Measurements from ENCODE around the gene EPN2. TPM values are rescaled to one million over a fixed set of nuclear protein-coding genes. Genes with fewer than 3 reads are reported as not detected.
"Not testable (repeated sequence)": the region's sequence is repeated elsewhere in the genome, so short reads cannot be mapped to it uniquely, and the experiment has no call there.

The EPN2 gene
- total RNA-seq, 3 donors from 2014 or later (not counting 1 experiment from before 2014, with no cell fraction given) = 2.0 to 13.8 (median 4.9) TPM

DNA sequence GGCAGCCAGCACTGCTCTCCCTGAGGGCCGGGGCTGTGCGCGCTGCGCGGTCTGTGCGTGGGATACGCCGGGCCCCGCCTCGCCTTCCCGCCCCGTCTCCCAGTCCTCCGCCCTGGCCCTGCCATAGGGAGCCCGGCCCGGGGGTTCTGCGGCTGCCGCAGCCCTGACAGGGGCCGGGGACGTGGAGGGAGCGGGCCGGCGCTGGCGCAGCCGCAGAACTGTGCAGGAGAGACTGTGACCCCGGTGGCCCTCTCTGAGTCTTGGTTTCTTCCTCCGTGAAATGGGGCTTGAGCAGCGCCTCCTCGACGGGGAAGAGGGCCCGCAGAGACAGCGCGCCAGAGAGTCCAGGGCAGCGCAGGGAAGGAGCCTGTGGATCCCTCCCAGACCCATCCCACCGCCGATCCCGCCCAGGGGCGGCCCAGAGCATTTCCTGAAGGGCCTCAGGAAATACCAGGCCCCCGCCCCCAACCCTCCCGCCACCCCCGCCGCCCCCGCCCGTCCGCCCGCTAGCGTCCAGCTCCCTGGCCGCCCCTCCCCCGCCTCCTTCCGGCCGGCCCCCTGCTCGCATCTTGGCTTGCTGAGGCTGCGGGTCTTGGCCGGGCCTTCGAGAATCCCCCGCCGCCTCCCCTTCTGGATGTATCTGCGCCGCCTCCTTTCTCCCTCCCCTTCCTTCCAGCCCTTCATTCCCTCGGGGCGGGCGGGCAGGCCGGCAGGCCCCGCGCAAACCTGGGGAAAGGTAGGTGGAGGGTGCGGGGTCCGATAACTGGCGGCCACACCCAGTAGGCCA is 21.9 kb upstream of the EPN2 start:
- H3K27ac Mint-ChIP-seq; H3K4me3 ChIP-seq (ENCODE audit: low read length); H3K4me1 Mint-ChIP-seq; H3K27ac ChIP-seq (ENCODE audit: low read length); H3K4me3 Mint-ChIP-seq; H3K27me3 ChIP-seq (ENCODE audit: control insufficient read depth, insufficient read depth, low read length); H3K9me3 Mint-ChIP-seq; intact Hi-C loops (cut with micrococcal nuclease); H3K4me1 ChIP-seq (ENCODE audit: control insufficient read depth, insufficient read depth, low read length); H3K27me3 Mint-ChIP-seq (ENCODE audit: low read depth in 2 of 2); H3K9me3 ChIP-seq (ENCODE audit: control insufficient read depth, insufficient read depth, low read length); DNase-seq; H3K36me3 ChIP-seq (ENCODE audit: control insufficient read depth, insufficient read depth, low read length); H3K36me3 Mint-ChIP-seq: not testable (repeated sequence)
- WGBS (ENCODE audit: insufficient coverage) = no CpG with 5 or more reads among the region's 67 CpGs
- ATAC-seq = peak; percentile 32 to 64 (median 49)

DNA sequence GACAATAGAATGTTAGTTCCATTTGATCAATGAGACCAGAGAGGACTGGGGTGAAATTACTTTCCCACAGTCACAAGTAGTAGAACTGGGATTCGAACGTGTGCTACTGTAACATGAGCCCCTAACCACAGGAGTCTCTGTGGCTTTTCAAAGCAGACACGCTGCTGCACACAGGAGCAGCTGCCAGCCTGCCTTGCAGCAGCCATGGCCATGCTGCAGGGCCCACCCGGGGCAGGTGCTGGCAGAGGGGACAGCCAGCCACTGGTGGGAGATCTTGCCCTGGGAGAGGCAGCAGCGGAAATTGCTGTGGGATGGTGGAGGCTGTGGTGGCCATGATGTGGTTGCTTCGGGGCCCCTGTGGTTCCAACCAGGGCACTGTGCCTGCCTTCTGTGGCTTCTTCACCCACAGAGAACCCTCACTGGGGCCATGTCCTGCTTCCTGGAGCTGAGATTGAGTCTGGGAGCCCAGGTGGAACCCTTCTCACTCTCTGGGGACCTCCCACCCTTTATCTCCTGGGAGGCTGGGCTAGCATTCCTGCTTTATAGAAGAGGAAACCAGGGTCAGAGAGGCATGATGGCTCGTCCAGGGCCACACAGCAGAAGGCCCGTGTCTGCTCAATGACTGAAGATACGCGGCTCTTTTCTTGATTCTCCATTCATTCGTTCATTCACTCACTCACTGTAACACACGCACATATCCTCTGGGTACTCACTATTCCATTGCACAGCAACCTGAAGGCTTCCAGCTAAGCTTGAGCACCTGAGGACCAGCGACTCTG is 20.8 kb upstream of the EPN2 start:
- H3K4me1 Mint-ChIP-seq; H3K27me3 Mint-ChIP-seq (ENCODE audit: low read depth in 2 of 2); H3K9me3 Mint-ChIP-seq; H3K27ac ChIP-seq (ENCODE audit: low read length); H3K36me3 Mint-ChIP-seq; H3K27ac Mint-ChIP-seq; H3K4me1 ChIP-seq (ENCODE audit: control insufficient read depth, insufficient read depth, low read length); H3K27me3 ChIP-seq (ENCODE audit: control insufficient read depth, insufficient read depth, low read length); H3K4me3 Mint-ChIP-seq; intact Hi-C loops (cut with micrococcal nuclease); H3K36me3 ChIP-seq (ENCODE audit: control insufficient read depth, insufficient read depth, low read length); H3K9me3 ChIP-seq (ENCODE audit: control insufficient read depth, insufficient read depth, low read length); DNase-seq; H3K4me3 ChIP-seq (ENCODE audit: low read length): not testable (repeated sequence)
- peak in 2 of 3 donors; percentile 49 to 70 for ATAC-seq
- WGBS (ENCODE audit: insufficient coverage) = no CpG with 5 or more reads among the region's 13 CpGs

DNA sequence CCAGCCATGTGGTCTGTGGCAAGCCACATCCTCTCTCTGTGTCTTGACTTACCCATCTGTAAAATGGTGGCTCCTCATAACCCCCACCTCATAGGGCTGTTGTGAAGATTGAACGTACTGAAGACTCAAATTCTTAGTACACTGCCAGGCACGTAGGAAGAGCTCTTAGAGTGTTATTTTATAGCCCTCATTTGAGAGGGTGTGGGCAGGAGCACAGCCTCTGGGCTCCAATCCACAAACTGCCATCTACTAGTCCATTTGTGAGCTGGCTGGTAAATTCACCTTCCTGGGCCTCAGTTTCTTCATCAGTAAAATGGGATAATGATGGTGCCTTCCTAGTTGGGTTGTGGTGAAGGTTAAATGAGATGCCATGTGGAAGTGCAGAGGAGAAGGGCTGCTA is 18.3 kb upstream of the EPN2 start:
- H3K4me1 ChIP-seq (ENCODE audit: control insufficient read depth, insufficient read depth, low read length); H3K27me3 Mint-ChIP-seq (ENCODE audit: low read depth in 2 of 2); ATAC-seq; H3K4me3 Mint-ChIP-seq; H3K36me3 Mint-ChIP-seq; DNase-seq; H3K27me3 ChIP-seq (ENCODE audit: control insufficient read depth, insufficient read depth, low read length); H3K27ac Mint-ChIP-seq; H3K9me3 Mint-ChIP-seq; H3K4me1 Mint-ChIP-seq; H3K27ac ChIP-seq (ENCODE audit: low read length); H3K4me3 ChIP-seq (ENCODE audit: low read length); H3K9me3 ChIP-seq (ENCODE audit: control insufficient read depth, insufficient read depth, low read length); intact Hi-C loops (cut with micrococcal nuclease); H3K36me3 ChIP-seq (ENCODE audit: control insufficient read depth, insufficient read depth, low read length): not testable (repeated sequence)
- no CpG with 5 or more reads among the region's 2 CpGs for WGBS (ENCODE audit: insufficient coverage)

DNA sequence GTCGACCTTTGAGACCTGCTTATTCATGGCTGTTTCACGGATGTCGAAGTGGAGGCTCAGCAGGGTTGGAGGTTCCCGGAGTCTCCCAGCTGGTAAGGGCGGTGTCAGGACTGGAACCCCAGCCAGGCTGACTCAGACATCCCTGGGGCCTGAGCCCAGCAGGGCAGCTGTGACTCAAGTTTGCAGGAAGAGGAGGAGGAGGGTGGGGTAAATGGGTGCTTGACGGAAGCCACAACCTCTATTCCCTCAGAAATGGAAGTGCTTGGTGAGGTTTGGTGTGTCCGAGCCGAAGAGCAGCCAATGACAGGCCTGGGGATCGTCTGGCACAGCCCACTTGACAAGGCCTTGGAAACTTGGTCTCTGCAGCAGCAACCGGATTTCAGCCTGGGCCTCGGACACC is 17.8 kb upstream of the EPN2 start:
- H3K27me3 ChIP-seq (ENCODE audit: control insufficient read depth, insufficient read depth, low read length); H3K4me3 ChIP-seq (ENCODE audit: low read length); DNase-seq; H3K36me3 Mint-ChIP-seq; intact Hi-C loops (cut with micrococcal nuclease); H3K27ac Mint-ChIP-seq; H3K27me3 Mint-ChIP-seq (ENCODE audit: low read depth in 2 of 2); H3K4me3 Mint-ChIP-seq; H3K9me3 ChIP-seq (ENCODE audit: control insufficient read depth, insufficient read depth, low read length); H3K36me3 ChIP-seq (ENCODE audit: control insufficient read depth, insufficient read depth, low read length); H3K9me3 Mint-ChIP-seq; H3K4me1 Mint-ChIP-seq; ATAC-seq; H3K4me1 ChIP-seq (ENCODE audit: control insufficient read depth, insufficient read depth, low read length); H3K27ac ChIP-seq (ENCODE audit: low read length): not testable (repeated sequence)
- WGBS (ENCODE audit: insufficient coverage) = no CpG with 5 or more reads among the region's 11 CpGs

DNA sequence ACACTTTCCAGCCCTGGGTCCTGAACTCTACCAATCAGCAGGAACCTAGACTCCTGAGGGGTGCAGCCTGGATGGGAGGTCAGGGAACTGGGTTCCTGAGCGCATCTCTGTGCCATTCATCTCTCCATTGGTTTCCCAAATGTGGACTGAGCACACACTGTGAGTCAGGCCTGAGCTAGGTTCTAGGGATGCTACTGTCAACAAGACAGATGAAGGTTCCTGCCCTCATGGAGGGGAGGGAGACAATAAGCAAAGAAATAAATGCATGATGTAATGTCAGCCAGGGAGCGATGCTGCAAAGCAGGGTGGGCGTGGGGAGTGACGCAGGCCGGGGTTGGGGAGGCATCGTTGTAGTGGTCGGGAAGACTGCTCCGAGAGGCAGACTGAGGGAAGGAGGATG is 17.0 kb upstream of the EPN2 start:
- intact Hi-C loops (cut with micrococcal nuclease); H3K36me3 ChIP-seq (ENCODE audit: control insufficient read depth, insufficient read depth, low read length); ATAC-seq; H3K27ac ChIP-seq (ENCODE audit: low read length); H3K4me1 ChIP-seq (ENCODE audit: control insufficient read depth, insufficient read depth, low read length); H3K27me3 ChIP-seq (ENCODE audit: control insufficient read depth, insufficient read depth, low read length); H3K9me3 Mint-ChIP-seq; H3K4me3 Mint-ChIP-seq; H3K4me1 Mint-ChIP-seq; DNase-seq; H3K36me3 Mint-ChIP-seq; H3K9me3 ChIP-seq (ENCODE audit: control insufficient read depth, insufficient read depth, low read length); H3K27me3 Mint-ChIP-seq (ENCODE audit: low read depth in 2 of 2); H3K27ac Mint-ChIP-seq; H3K4me3 ChIP-seq (ENCODE audit: low read length): not testable (repeated sequence)
- no CpG with 5 or more reads among the region's 8 CpGs for WGBS (ENCODE audit: insufficient coverage)

DNA sequence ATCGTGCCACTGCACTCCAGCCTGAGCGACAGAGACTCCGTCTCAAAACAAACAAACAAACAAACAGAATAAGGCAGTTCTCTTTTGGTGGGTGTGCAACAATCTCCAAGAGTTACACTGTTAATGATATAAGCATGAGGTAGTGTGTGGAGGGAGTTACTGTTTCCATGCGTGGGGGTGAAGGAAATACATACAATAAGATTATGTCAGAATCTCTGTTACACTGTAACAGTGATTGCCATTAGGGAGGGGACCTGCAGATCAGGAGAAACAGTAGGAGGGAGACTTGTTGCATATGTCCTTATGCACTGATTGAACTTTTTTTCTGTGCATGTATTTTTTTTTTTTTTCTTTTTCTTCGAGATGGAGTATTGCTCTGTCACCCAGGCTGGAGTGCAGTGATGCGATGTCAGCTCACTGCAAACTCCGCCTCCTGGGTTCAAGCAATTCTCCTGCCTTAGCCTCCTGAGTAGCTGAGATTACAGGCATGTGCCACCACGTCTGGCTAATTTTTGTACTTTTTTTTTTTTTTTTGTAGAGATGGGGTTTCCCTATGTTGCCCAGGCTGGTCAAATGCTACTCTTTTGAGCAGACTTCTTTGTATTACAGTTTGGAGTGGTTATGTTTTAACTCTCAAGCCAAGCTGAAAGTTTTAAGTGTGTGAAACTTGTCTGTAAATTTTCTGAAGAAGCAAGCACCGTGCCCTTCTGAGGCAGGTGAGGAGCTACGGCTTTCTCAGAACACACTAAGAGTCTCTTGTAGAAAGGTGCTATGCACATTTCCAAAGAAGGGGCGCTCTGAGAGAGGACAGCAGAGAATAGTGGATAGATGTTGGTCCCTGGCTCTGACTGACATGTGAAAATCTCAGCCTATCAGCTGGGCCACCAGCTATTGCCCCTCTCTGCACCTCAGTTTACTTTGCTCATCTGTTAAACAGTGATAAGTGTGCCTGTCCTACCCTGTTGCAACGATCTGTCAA is 10.3 kb upstream of the EPN2 start:
- not testable (repeated sequence) for H3K4me1 Mint-ChIP-seq; H3K27ac Mint-ChIP-seq; H3K27me3 Mint-ChIP-seq (ENCODE audit: low read depth in 2 of 2)

DNA sequence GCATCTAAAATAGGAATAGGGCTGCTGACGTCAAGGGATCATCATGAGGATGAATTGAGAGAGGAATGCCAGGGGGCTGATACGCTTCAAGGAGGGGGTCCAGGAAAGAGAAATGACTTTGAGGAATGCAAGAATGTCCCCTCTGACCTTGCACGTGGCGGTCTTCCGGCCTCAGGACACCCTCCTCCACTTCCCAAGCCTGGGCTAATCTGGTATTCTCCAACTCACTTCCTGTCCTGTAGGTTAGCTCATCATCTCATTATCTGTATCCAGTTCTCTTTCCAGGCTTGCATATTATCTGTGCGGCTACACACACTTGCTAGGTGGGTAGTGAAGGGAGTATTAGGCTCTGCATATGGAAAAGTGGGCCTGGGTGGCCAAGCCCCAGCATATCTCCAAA is 2.5 kb upstream of the EPN2 start:
- H3K27ac Mint-ChIP-seq; H3K27me3 Mint-ChIP-seq (ENCODE audit: low read depth in 2 of 2); H3K9me3 Mint-ChIP-seq; ATAC-seq; H3K4me1 Mint-ChIP-seq; DNase-seq; H3K27ac ChIP-seq (ENCODE audit: low read length); intact Hi-C loops (cut with micrococcal nuclease); H3K36me3 Mint-ChIP-seq; H3K36me3 ChIP-seq (ENCODE audit: control insufficient read depth, insufficient read depth, low read length); H3K4me3 ChIP-seq (ENCODE audit: low read length); H3K4me3 Mint-ChIP-seq; H3K9me3 ChIP-seq (ENCODE audit: control insufficient read depth, insufficient read depth, low read length): not testable (repeated sequence)
- H3K4me1 ChIP-seq (ENCODE audit: control insufficient read depth, insufficient read depth, low read length) = peaks cover 11% of the 10 kb centered on the region
- peaks cover 12% of the 10 kb centered on the region for H3K27me3 ChIP-seq (ENCODE audit: control insufficient read depth, insufficient read depth, low read length)
- WGBS (ENCODE audit: insufficient coverage) = no CpG with 5 or more reads among the region's 6 CpGs

More for the DNA sequence above, 10.3 kb upstream of the EPN2 start:
- H3K27me3 ChIP-seq (ENCODE audit: control insufficient read depth, insufficient read depth, low read length); H3K27ac ChIP-seq (ENCODE audit: low read length); H3K4me1 ChIP-seq (ENCODE audit: control insufficient read depth, insufficient read depth, low read length); DNase-seq; H3K36me3 ChIP-seq (ENCODE audit: control insufficient read depth, insufficient read depth, low read length); H3K9me3 ChIP-seq (ENCODE audit: control insufficient read depth, insufficient read depth, low read length); intact Hi-C loops (cut with micrococcal nuclease); H3K9me3 Mint-ChIP-seq; H3K36me3 Mint-ChIP-seq; H3K4me3 ChIP-seq (ENCODE audit: low read length); H3K4me3 Mint-ChIP-seq; ATAC-seq: not testable (repeated sequence)
- no CpG with 5 or more reads among the region's 12 CpGs for WGBS (ENCODE audit: insufficient coverage)

Measured in natural killer cell (primary cell).